GM18520 (cell line): Measurements from ENCODE around the gene GPC3.
"Not testable (repeated sequence)": the region's sequence is repeated elsewhere in the genome, so short reads cannot be mapped to it uniquely, and the experiment has no call there.

Experiments used
- ATAC-seq: cut with Tn5 transposase; IDR thresholded peaks from one replicate; pipeline ENCODE4 v1.9.1; 2021; ENCODE audit not compliant: unreplicated experiment

The GPC3 gene

GRCh38 chrX:133786382-133786781 lies 199.0 kb downstream of the GPC3 start:
- no peak for ATAC-seq

GRCh38 chrX:133783274-133783673 lies 202.1 kb downstream of the GPC3 start:
- peak; percentile 41 for ATAC-seq

- ATAC-seq: no peak
Observed at GRCh38 chrX:133781174-133781573, 204.2 kb downstream of the GPC3 start.

GRCh38 chrX:133776072-133776471 lies 209.3 kb downstream of the GPC3 start:
- ATAC-seq: no peak

- no peak for ATAC-seq
Observed at GRCh38 chrX:133774807-133775206, 210.6 kb downstream of the GPC3 start.

- no peak for ATAC-seq
Observed at GRCh38 chrX:133771086-133771646, 214.2 kb downstream of the GPC3 start.

- not testable (repeated sequence) for ATAC-seq
Observed at GRCh38 chrX:133762976-133763548, 222.3 kb downstream of the GPC3 start.

- no peak for ATAC-seq
Observed at GRCh38 chrX:133754657-133755056, 230.7 kb downstream of the GPC3 start.

- ATAC-seq: no peak
Observed at GRCh38 chrX:133749951-133750350, 235.4 kb downstream of the GPC3 start.

- no peak for ATAC-seq
Observed at GRCh38 chrX:133749370-133749769, 236.0 kb downstream of the GPC3 start.

- no peak for ATAC-seq
Observed at GRCh38 chrX:133747196-133747595, 238.2 kb downstream of the GPC3 start.

GRCh38 chrX:133746593-133746992 lies 238.8 kb downstream of the GPC3 start:
- no peak for ATAC-seq

- peak; percentile 58 for ATAC-seq
Observed at GRCh38 chrX:133745349-133745748, 240.0 kb downstream of the GPC3 start.

GRCh38 chrX:133742602-133743305 lies 242.6 kb downstream of the GPC3 start:
- no peak for ATAC-seq

- no peak for ATAC-seq
Observed at GRCh38 chrX:133741303-133741702, 244.1 kb downstream of the GPC3 start.

GRCh38 chrX:133726642-133727041 lies 258.8 kb downstream of the GPC3 start:
- ATAC-seq: no peak

GRCh38 chrX:133726211-133726630 lies 259.2 kb downstream of the GPC3 start:
- no peak for ATAC-seq

GRCh38 chrX:133723930-133724329 lies 261.5 kb downstream of the GPC3 start:
- ATAC-seq: no peak

GRCh38 chrX:133722756-133723155 lies 262.6 kb downstream of the GPC3 start:
- ATAC-seq: no peak

GRCh38 chrX:133720269-133720668 lies 265.1 kb downstream of the GPC3 start:
- not testable (repeated sequence) for ATAC-seq

- ATAC-seq: no peak
Observed at GRCh38 chrX:133715715-133716114, 269.7 kb downstream of the GPC3 start.

GRCh38 chrX:133709501-133709900 lies 275.9 kb downstream of the GPC3 start:
- no peak for ATAC-seq
